Coronary artery (tissue), 2 donors: ENCODE results near the gene STX18.

Experiments used
- DNase-seq: peaks from one replicate; pipeline ENCODE4 v3.0.0-alpha.2; 2017; ENCODE audit warnings: low spot score
- H3K27ac ChIP-seq, 2 donors: fragments of 200-600 bp; sonication (generic); one replicate each; pipeline ENCODE4 v1.5.1; 2016 to 2019
- H3K4me3 ChIP-seq: fragments of 200-600 bp; sonication (generic); 2 replicates; pipeline ENCODE4 v1.5.1; 2016; ENCODE audit warnings: mild to moderate bottlenecking, moderate library complexity
- CTCF ChIP-seq: fragments of 200-600 bp; sonication (generic); IDR thresholded peaks from one replicate; pipeline ENCODE4 v1.5.1; 2019; ENCODE audit warnings: antibody characterized with exemption

STX18 gene

DNA sequence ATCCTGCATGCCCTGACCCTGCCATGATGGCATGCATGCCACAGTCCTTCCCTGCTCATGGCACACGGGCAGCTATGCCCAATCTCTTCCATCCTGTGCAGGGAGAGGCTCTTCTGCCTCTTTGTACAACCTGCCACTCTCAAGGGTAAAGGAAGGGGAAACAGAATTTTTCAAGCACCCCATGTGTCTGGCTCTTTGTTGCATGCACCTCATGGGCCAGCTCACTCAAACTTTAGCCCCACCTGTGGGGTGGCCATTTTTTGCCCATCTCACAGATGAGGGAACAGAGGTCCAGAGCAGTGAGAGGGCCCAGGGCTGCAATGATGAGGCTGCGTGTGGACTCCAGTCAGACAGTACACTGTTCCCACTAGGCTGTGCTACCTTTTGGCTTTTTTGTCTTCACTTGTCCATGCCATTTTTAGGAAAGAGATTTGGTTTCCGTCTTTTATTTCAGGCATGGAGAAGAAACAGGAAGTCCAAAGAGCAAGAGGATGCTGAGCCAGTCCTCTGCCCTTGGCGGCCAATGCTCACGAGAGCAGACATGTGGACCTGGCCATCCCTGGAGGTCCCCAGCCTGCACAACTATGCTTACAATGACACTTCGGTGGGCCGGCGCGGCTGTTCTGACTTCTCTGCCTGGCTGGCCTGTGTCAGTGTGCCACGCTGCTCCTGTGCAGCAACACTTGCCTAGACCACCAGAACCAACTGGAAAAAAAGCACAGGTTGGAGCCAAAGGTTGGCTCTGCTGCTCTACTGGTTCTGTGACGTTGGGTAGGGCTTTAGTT, 109.3 kb downstream of the STX18 start:
- DNase-seq = no peak
- H3K27ac ChIP-seq = no peak overlapping the region
- no peak for TF ChIP-seq CTCF
- H3K4me3 ChIP-seq = no peak overlapping the region

DNA sequence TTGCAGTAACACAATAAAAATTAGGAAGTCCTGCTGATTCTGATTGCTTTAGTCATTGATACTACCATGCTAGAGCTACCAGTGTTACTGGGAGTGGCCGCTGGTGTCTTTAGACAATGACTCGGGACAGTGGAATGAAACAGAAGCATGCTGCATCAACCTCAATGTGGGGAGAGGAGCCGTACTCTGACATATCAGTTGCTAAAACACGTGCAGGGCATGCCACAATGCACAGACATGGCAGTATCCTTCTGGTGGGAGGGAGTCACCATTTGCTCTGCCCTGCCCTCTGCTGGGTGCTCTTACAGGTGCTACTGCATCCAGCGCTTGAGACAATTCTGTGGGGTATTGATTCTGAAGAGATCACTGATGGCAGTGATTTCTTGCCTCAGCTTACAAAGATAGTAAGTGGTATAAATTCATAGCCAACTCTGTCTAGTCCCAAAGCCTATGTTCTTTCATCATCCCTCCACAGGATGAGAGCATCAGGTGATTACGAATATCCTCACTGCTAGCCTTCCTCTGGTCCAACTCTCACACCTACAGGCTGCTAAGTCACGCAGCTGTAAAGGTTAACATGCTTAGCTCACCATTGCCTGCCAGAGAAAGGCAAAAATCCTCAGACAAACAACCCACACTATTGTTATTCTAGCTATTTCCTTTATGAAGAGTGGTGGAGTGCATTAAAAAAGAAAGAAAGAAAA, 111.2 kb downstream of the STX18 start:
- no peak overlapping the region for H3K4me3 ChIP-seq
- no peak overlapping the region for H3K27ac ChIP-seq
- no peak for TF ChIP-seq CTCF
- DNase-seq = no peak

- Histone ChIP-seq H3K4me3 (no peak overlapping the region), H3K27ac (no peak overlapping the region)
- no peak for TF ChIP-seq CTCF
- no peak for DNase-seq
Observed at GRCh38 chr4:4428966-4429875, 112.6 kb downstream of the STX18 start.

- no peak for TF ChIP-seq CTCF
- DNase-seq = no peak
- no peak overlapping the region for H3K4me3 ChIP-seq
Observed at GRCh38 chr4:4427886-4428285, 114.0 kb downstream of the STX18 start.

GRCh38 chr4:4427121-4427870, 114.6 kb downstream of the STX18 start:
- H3K27ac ChIP-seq = no peak overlapping the region
- no peak overlapping the region for H3K4me3 ChIP-seq
- DNase-seq = no peak
- no peak for TF ChIP-seq CTCF

More at GRCh38 chr4:4427886-4428285, 114.0 kb downstream of the STX18 start:
- no peak overlapping the region for H3K27ac ChIP-seq

- TF ChIP-seq CTCF = no peak
- DNase-seq = no peak
- Histone ChIP-seq H3K4me3 (no peak overlapping the region), H3K27ac (no peak overlapping the region)
Observed at GRCh38 chr4:4426511-4427120, 115.2 kb downstream of the STX18 start.
